T-helper 17 cell (primary cell): ENCODE measurements around the gene SLX9. TPM values are rescaled to one million over a fixed set of nuclear protein-coding genes. Genes with fewer than 3 reads are reported as not detected.

Experiments used
- ATAC-seq: fragments of 150-1000 bp; cut with Tn5 transposase; 2 replicates; pipeline ENCODE4 v1.10.0; 2021; ENCODE audit warnings: mild to moderate bottlenecking, moderate library complexity
- DNase-seq, 3 donors: peaks; one replicate each; pipeline versions ENCODE4 v3.0.0 to v3.0.0-alpha.2; 2020 to 2021
- H3K9me3 ChIP-seq: one replicate; pipeline ENCODE4 v1.7.0; 2013; ENCODE audit warnings: low read length, mild to moderate bottlenecking; ENCODE audit not compliant: control insufficient read depth, poor library complexity, severe bottlenecking
- H3K27ac Mint-ChIP-seq: one replicate; pipeline ENCODE4 v1.8.0; 2022; ENCODE audit warnings: mild to moderate bottlenecking, moderate library complexity, mixed read lengths
- H3K27me3 Mint-ChIP-seq: one replicate; pipeline ENCODE4 v1.8.0; 2022; ENCODE audit warnings: mixed read lengths
- H3K36me3 Mint-ChIP-seq: one replicate; pipeline ENCODE4 v1.8.0; 2022; ENCODE audit warnings: low read depth, mixed read lengths
- H3K4me1 Mint-ChIP-seq: one replicate; pipeline ENCODE4 v1.8.0; 2022; ENCODE audit warnings: mild to moderate bottlenecking, mixed read lengths
- H3K4me3 Mint-ChIP-seq: one replicate; pipeline ENCODE4 v1.8.0; 2022; ENCODE audit warnings: mild to moderate bottlenecking, moderate library complexity, mixed read lengths
- total RNA-seq, 4 donors: library from RNA in 2 of 4; stranded (reverse) in 2 of 4; gene quantifications; one replicate each; pipeline ENCODE4 v1.2.3 and lab custom pipeline; 2022 to 2026

SLX9 gene, protein sequence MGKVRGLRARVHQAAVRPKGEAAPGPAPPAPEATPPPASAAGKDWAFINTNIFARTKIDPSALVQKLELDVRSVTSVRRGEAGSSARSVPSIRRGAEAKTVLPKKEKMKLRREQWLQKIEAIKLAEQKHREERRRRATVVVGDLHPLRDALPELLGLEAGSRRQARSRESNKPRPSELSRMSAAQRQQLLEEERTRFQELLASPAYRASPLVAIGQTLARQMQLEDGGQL
- total RNA-seq (10 to 100 TPM; 14.0 to 15.4 TPM), total RNA-seq (lab: John Stamatoyannopoulos, UW) (6.8 to 13.0 reads per million in 2 donors)

DNA sequence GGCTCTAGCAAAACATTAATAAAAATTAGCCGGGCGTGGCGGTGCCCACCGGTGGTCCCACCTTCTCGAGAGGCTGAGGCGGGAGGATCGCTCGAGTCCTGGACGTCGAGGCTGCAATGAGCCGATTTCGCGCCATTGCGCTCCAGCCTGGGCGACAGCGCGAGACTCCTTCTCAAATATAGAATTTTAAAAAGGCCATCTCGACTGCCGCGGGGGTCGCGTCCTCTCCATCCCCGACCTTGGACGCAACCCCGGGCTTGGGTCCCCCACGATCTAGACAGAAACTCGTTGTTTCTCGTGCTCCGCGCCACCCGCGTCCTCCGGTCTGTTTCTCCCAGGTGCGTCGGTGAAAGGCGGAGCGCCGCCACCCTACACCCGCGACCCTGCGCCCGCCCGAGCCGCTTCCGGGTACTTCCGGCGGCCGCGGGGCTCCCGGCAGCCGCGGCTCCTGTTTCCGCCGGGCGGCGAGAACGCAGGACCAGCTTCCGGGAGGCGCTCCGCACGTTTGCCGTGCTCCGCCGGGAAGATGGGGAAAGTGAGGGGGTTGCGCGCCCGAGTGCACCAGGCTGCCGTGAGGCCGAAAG lies at the start of gene SLX9:
Gene SLX9, plus strand, starts transcription at position 498 of the 584 bp plus-strand sequence. Its CDS starts 29 bp downstream, at position 527.
- peak within 1 kb of the TSS; percentile 92 for H3K27ac Mint-ChIP-seq
- peak; percentile 95 for ATAC-seq
- peak within 1 kb of the TSS; percentile 95 for H3K4me3 Mint-ChIP-seq
- DNase-seq = peak; percentile 65 to 71 (median 67)
- H3K27me3 Mint-ChIP-seq = no peaks in the 10 kb centered on the region
- H3K9me3 ChIP-seq = no peaks in the 10 kb centered on the region
- H3K36me3 Mint-ChIP-seq = peaks cover 2% of the 10 kb centered on the region
- peaks cover 24% of the 10 kb centered on the region for H3K4me1 Mint-ChIP-seq

DNA sequence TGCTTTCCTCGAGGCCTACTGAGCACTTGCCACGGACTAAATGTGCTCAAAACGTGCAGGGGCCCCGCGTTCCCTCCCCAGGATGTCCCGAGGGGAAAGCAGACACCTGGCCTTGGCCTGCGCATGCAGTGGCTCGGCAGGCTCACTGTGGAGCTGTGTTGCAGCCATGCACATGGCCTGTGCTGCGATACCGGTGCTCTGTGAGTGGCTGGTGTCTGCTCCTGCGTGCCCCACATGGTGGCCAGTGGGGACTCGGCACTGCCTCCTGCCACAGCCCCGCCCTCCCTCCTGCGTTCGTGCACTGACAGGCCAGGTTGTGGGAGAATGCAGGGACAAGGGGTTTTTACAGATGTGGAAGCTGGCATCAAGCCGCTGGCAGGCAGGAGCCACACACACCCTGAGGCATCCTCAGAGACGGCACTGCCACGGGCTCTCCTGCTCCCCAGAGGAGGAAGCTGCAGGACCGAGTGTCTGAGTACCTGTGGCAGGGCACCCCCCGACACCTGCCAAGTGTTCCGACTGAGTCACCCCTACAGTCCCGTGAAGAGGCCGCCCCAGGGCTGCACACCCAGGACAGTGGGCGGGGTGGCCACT lies 49.4 kb upstream of the SLX9 start:
- no peaks in the 10 kb centered on the region for H3K27me3 Mint-ChIP-seq
- H3K9me3 ChIP-seq = no peaks in the 10 kb centered on the region
- ATAC-seq (no peak), DNase-seq (no peak)
- H3K4me1 Mint-ChIP-seq = peaks cover 12% of the 10 kb centered on the region
- no peak overlapping the region for H3K4me3 Mint-ChIP-seq
- peak overlapping the region; percentile 56 for H3K27ac Mint-ChIP-seq
- no peaks in the 10 kb centered on the region for H3K36me3 Mint-ChIP-seq

DNA sequence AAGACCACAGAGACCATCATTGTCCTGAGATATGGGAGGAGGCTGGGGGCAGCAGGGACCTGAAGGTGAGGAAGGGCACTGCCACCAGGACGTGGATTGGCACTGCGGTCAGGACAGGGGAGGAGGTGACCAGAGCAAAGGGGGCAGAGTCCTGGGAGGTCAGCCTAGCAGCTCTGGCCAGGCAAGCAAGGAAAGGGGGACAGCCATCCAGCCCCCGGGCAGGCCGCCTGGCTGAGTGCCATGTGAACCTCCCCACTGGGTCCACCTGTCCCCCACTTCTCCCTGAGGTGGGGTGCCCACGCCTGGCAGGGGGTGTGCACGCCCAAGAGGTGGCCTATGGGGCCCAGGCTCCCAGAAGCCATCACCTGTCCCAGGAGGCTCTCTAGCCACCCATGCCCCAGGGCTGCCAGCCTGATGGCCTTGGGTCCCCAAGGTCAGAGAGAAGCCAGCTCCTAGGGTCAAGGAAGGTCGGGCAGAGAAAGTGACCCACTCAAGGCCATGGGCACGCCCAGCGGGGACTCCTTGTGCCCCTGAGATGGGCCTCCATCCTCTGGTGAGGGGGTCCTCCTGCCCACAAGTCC lies 48.8 kb upstream of the SLX9 start:
- no peak overlapping the region for H3K4me3 Mint-ChIP-seq
- no peaks in the 10 kb centered on the region for H3K36me3 Mint-ChIP-seq
- ATAC-seq = no peak
- no peaks in the 10 kb centered on the region for H3K27me3 Mint-ChIP-seq
- DNase-seq = no peak
- H3K9me3 ChIP-seq = no peaks in the 10 kb centered on the region
- peaks cover 14% of the 10 kb centered on the region for H3K4me1 Mint-ChIP-seq
- H3K27ac Mint-ChIP-seq = peak overlapping the region; percentile 56

DNA sequence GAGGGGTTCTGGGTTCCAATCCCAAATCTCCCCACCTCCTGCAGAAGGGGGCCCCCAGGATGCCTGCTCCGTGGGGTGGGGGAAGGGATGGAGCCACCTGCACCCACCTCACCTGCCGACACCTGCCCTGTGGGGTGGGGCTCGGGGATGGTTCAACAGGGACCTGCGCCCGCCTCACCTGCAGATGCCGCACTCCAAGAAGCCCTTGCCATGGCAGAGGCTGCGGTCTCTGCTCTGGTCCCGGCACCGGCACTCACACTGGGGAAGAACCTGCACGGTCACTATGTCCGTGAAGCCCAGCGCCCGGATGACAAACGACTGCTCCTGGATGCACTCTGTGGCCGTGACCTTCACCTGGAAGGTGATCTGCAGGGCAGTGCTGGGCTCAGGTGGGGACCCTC lies 48.2 kb upstream of the SLX9 start:
- no peaks in the 10 kb centered on the region for H3K27me3 Mint-ChIP-seq

DNA sequence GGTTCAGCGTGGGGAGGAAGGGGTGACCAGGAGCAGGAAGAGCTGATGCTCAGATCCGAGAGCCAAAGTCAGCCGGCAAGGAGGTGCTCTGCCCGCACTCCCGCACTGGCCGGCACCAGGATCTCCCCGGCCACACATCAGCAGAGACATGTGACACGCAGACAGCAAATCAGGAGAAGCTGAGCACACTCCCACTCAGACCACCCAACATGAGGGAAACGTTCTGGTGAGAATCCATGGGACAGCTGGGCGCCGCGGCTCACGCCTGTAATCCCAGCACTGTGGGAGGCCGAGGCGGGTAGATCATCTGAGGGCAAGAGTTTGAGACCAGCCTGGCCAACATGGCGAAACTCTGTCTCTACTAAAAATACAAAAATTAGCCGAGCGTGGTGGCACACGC lies 47.7 kb upstream of the SLX9 start:
- no peaks in the 10 kb centered on the region for H3K9me3 ChIP-seq
- H3K4me1 Mint-ChIP-seq = peaks cover 18% of the 10 kb centered on the region
- ATAC-seq (no peak), DNase-seq (no peak)
- H3K36me3 Mint-ChIP-seq = no peaks in the 10 kb centered on the region
- no peaks in the 10 kb centered on the region for H3K27me3 Mint-ChIP-seq
- H3K27ac Mint-ChIP-seq = peak overlapping the region; percentile 92
- no peak overlapping the region for H3K4me3 Mint-ChIP-seq

More for the DNA sequence above, 48.2 kb upstream of the SLX9 start:
- no peak for DNase-seq
- ATAC-seq = no peak
- Mint-ChIP-seq H3K27ac (no peak overlapping the region), H3K4me1 (peaks cover 17% of the 10 kb centered on the region), H3K36me3 (no peaks in the 10 kb centered on the region), H3K4me3 (no peak overlapping the region)
- no peaks in the 10 kb centered on the region for H3K9me3 ChIP-seq

DNA sequence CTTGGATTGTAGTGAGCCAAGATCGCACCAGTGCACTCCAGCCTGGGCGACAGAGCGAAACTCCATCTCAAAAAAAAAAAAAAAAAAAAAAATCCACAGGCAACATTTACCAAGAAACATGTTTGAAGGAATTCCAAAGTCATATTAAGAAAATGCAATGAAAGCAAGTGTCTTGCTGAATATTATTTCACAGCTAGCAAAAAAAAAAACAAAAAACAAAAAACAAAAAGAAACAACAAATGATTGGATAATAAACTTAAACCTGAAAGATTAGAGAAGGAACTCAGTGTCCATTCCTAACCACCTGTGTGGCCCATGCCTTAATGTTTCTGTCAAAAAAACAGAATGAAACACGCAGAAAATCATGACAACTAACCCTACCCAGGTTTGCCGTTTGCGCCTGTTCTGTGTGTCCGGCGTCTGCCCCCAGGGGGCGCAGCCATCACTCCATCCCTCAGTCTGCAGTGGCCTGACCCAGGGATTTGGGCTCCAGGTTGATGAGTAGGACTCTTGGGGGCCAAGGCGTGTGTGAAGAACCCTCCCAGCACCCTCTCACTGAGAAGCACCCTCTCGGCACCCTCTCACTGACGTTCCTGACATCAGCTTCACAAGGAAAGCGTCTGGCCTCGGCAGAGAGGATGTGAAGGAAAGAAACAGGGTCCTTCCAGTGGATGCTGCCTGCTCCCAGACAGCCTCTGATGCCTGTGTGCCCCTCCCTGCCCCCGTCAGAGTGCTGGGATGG lies 47.1 kb upstream of the SLX9 start:
- H3K36me3 Mint-ChIP-seq = no peaks in the 10 kb centered on the region

DNA sequence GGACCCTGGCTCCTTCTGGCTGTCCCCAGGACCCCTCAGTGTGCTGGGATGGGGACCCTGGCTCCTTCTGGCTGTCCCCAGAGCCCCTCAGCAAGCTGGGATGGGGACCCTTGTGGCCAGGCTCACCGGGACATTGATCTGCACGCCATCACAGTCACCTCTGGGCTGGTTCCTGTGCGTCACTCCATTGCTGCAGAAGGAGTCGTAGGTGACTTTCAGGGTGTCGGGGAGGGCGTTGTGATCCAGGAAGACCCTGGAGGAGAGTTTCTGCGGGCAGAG lies 46.6 kb upstream of the SLX9 start:
- H3K27me3 Mint-ChIP-seq = no peaks in the 10 kb centered on the region

More for the DNA sequence above, 47.1 kb upstream of the SLX9 start:
- peak overlapping the region; percentile 92 for H3K27ac Mint-ChIP-seq
- peak overlapping the region; percentile 25 for H3K4me3 Mint-ChIP-seq
- no peaks in the 10 kb centered on the region for H3K27me3 Mint-ChIP-seq
- peaks cover 24% of the 10 kb centered on the region for H3K4me1 Mint-ChIP-seq
- peak; percentile 62 to 70 (median 66) for DNase-seq
- H3K9me3 ChIP-seq = no peaks in the 10 kb centered on the region
- peak; percentile 89 for ATAC-seq

DNA sequence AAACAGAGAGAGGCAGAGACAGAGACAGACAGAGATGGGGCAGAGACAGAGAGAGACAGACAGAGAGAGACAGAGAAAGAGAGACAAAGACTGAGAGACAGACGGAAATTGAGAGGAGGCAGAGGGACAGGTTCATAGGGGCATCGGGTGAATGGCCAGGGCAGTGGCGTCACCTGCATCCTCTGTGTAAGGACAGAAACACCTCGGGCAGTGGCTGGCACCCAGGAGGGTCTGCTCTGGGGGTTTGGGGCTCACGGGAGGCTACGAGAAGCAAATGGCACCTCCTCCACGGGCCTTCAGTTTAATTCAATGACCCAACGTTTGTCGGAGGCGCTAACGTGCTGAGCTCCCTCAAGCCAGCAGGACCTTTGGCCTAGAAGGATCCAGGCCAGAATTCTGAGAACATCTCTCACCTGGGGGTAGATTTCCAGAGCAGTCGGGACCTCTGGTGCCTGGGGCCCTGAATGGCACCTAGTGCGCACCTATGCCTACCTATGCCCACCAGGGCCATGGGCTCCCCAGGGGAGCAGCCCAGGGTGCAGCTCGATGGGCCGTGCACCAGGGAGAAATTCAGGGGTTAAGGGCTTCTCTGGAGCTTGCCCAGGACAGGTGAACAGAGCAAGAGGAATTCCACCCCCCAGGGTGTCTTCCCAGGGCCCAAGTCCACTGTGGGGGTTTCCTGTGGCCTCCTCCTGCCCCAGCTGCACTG lies 45.7 kb upstream of the SLX9 start:
- H3K36me3 Mint-ChIP-seq = no peaks in the 10 kb centered on the region
- ATAC-seq = no peak
- peaks cover 24% of the 10 kb centered on the region for H3K4me1 Mint-ChIP-seq
- peak overlapping the region; percentile 92 for H3K27ac Mint-ChIP-seq
- DNase-seq = no peak
- H3K9me3 ChIP-seq = no peaks in the 10 kb centered on the region
- H3K4me3 Mint-ChIP-seq = no peak overlapping the region
- no peaks in the 10 kb centered on the region for H3K27me3 Mint-ChIP-seq

More for the DNA sequence above, 46.6 kb upstream of the SLX9 start:
- H3K27ac Mint-ChIP-seq = peak overlapping the region; percentile 92
- peaks cover 24% of the 10 kb centered on the region for H3K4me1 Mint-ChIP-seq
- no peaks in the 10 kb centered on the region for H3K9me3 ChIP-seq
- H3K4me3 Mint-ChIP-seq = no peak overlapping the region
- no peaks in the 10 kb centered on the region for H3K36me3 Mint-ChIP-seq
- ATAC-seq (no peak), DNase-seq (no peak)

DNA sequence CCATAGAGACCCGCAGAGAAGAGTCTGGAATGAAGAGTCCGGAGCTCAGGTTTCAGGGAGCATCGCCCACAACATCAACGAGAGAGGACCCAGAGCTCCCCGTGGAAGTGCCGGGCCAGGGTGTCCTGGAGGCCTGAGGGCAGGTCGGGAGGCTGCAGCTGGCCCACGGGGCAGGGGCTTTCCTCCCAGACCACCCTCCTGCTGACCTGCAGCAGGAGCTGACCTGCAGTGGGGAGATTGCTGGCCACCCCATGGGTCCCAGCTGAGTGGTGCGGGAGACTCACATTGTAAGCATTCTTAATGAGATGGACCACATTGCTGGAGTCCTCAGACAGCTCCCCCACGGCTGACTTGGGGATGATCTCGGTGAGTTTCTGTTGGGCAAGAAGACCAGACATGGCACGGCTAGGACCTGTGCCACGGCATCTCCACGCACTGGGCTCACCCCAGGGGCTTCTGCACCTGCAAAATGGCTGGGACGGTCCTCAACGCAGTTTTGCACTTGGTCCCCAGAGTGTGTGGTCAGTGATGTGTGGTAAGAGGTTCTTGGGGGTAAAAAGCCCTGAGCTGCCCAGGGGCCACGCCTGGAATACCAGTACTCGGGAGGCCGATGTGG lies 45.0 kb upstream of the SLX9 start:
- ATAC-seq = no peak
- peaks cover 26% of the 10 kb centered on the region for H3K4me1 Mint-ChIP-seq
- H3K4me3 Mint-ChIP-seq = no peak overlapping the region
- H3K36me3 Mint-ChIP-seq = no peaks in the 10 kb centered on the region
- no peaks in the 10 kb centered on the region for H3K9me3 ChIP-seq
- no peak for DNase-seq
- H3K27me3 Mint-ChIP-seq = no peaks in the 10 kb centered on the region
- H3K27ac Mint-ChIP-seq = no peak overlapping the region

DNA sequence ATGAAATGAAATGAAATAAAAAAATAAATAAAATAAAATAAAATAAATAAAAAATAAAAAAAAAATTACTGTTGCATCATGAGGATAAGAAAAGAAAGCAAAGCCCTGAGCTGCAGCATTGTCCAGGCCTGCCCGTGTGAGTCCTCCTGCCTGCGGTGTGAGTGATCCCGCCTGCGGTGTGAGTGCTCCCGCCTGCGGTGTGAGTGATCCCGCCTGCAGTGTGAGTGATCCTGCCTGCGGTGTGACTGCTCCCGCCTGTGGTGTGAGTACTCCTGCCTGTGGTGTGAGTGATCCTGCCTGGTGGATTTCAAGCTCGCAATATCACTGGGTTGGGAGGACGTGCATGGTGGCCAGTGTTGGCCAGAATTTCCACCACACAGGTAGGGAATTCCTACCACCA lies 44.0 kb upstream of the SLX9 start:
- H3K27ac Mint-ChIP-seq = no peak overlapping the region
- peaks cover 30% of the 10 kb centered on the region for H3K4me1 Mint-ChIP-seq
- DNase-seq (no peak), ATAC-seq (no peak)
- no peaks in the 10 kb centered on the region for H3K9me3 ChIP-seq
- no peaks in the 10 kb centered on the region for H3K36me3 Mint-ChIP-seq
- no peak overlapping the region for H3K4me3 Mint-ChIP-seq
- H3K27me3 Mint-ChIP-seq = no peaks in the 10 kb centered on the region

DNA sequence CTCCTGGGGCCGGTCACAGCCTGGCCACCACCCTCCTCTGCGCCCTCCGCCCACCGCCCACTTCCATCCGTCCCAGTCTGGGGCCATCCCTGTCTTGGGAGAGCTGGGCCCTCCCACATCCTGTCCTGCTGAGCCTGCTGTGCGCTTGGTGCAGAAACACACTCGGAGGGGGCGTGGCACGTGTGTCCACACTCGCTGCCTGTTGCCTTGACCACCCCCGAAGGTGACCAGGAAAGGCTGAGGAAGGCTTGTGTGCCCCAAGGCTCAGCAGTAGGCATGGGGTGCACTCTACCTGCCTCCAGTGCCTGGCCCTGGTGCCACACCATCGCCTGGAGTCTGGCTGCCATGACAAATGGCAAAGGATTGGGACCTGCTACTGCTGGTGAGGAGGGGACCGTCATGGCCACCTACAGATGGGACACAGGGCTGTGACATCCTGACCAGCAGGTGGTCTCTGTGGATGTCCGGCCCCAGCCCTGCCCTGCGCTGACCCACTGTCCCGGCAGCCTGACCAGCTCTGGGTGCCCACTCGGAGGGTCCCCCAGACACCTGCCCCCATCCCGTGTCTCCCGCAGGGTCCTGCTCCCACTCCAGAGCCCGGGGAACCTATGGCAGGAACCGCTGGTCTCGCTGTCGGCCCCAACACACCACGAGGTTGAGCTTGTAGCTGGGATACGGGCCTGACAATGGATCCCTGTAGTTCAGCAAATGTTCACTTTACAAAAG lies 43.1 kb upstream of the SLX9 start:
- no peak overlapping the region for H3K4me3 Mint-ChIP-seq
- DNase-seq (no peak), ATAC-seq (no peak)
- H3K27ac Mint-ChIP-seq = no peak overlapping the region
- no peaks in the 10 kb centered on the region for H3K27me3 Mint-ChIP-seq
- no peaks in the 10 kb centered on the region for H3K36me3 Mint-ChIP-seq
- no peaks in the 10 kb centered on the region for H3K9me3 ChIP-seq
- H3K4me1 Mint-ChIP-seq = peaks cover 30% of the 10 kb centered on the region
